ENCODE results near the gene SOCS7.
"Not testable (repeated sequence)": the region's sequence is repeated elsewhere in the genome, so short reads cannot be mapped to it uniquely, and the experiment has no call there.

SOCS7 gene

DNA sequence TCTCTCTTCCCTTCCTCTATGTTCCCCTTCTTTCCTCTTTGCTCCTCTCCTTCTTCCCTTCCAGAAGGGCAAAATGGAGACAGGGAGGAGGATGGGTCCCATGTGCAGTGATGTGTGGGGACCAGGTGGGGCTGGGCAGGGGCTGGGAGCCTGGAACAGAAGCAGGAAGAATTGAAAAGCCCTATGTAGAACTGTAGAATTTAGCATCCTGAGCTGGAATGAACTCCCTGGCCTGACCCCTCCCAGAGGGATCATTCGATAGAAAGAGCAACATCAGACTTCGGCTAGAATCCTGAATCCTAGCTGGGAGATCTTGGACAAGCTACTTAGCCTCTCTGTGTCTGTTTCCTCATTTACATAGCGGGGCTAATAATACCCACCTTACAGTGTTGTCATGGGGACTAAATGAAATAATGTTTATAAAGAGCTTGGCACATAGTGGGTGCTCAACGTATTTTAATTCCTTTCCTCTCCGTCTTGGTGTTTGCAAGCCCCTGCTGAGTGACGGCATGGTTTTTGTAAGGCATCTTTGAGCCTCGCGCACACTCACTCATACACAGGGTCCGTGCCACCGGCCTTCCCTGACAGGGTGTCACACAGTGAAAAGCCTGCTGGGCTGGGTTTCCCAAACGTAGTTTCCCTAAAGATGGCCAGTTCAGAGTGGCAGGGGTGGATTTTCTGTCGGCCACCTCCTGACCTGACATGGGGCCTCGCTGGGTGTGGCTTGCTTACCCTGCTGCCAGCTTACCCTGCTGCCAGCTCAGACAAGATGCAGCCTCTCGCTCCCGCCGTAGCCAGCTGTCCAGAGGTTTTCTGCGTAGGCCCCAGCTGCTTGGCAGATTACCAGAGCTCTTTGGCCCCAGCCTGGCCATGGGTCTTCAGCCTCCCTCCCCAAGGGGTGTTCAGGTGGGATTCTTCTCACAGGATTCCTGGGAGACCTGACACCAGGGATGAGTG lies 70.5 kb downstream of the SOCS7 start:
- no peak for DNase-seq

GRCh38 chr17:38424297-38424972 lies 72.8 kb downstream of the SOCS7 start:
- no peak for DNase-seq

- DNase-seq, result no peak
Observed at GRCh38 chr17:38425031-38425430, 73.4 kb downstream of the SOCS7 start.

- DNase-seq, result no peak
Observed at GRCh38 chr17:38425744-38426143, 74.1 kb downstream of the SOCS7 start.

DNA sequence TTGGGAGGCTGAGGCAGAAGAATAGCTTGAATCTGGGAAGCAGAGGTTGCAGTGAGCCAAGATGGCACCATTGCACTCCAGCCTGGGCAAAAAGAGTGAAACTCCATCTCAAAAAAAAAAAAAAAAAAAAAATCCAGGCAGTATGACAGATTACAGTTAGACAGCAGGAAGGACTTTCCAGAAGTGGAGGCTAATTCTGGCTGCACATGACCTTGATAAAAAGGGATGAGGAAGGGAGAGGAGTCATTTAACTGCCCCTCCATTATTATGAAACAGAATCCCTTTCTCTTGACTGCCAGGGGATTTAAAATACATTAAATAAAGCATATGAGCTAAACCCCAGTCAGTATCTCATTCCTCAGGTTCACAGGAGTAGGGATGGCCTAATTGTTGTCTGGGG lies 74.8 kb downstream of the SOCS7 start:
- no peak for DNase-seq

- no peak for DNase-seq
Observed at GRCh38 chr17:38427160-38427949, 75.7 kb downstream of the SOCS7 start.

DNA sequence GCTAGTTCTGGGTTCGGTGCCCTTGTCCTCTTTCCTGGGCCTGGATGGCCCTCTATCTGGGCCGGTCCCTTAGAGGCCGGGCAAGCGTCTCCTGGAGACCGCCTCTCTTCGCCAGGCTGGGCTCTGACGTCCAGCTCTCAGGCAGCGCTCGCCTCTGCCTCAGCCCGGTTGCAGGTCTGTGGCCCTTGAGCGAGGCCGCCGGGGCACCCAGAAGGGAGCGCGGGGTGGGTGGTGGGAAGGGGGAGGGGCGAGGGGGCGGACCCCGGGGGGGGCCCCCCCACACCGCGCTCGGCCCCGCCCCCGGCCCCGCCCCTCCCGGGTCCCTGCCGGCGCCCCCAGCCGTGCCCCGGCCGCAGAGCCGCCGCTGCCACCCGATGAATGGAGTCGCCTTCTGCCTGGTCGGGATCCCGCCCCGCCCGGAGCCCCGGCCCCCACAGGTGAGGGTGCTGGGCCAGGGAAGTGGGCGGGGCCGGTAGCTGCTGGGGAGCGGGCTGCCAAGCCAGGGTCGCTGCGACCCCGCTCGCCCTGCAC lies 76.5 kb downstream of the SOCS7 start, which contains the start of gene ARHGAP23:
Gene ARHGAP23 (plus strand): TSS at position 353 of the 531 bp plus-strand sequence. CDS start 22 bp downstream, at position 375.
- DNase-seq, result peak; percentile 63

- peak; percentile 81 for DNase-seq
Observed at GRCh38 chr17:38428643-38429371, 77.2 kb downstream of the SOCS7 start.

DNA sequence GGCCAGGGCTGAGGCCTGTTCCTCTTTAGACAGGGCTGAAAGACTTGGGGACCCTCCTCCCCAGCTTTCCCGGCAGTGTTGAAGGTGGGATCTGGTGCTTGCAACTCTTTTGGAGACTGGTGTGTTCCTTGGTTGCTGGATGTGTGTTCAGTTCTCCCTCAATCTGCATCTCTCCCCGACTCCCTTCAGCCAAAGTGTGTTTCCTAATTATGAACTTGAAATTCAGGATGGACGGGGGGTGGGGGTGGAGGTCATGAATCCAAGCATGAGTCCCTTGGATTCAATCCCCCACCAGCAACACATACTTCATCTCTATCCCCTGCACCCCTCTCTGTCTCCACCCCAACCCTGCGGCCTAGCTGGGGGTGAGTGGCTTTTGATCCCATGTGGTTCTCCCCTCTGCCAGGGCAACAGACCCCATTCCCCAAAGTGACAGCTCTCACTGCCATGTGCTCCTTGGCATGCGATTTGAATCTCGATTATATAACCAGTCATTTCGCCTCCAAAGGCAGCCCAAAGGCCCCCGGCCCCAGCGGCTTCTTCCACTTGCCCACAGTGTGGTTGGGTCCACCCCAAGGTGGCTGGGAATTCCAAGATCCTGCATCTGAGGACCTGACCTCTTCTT lies 77.9 kb downstream of the SOCS7 start:
- DNase-seq, result no peak

DNA sequence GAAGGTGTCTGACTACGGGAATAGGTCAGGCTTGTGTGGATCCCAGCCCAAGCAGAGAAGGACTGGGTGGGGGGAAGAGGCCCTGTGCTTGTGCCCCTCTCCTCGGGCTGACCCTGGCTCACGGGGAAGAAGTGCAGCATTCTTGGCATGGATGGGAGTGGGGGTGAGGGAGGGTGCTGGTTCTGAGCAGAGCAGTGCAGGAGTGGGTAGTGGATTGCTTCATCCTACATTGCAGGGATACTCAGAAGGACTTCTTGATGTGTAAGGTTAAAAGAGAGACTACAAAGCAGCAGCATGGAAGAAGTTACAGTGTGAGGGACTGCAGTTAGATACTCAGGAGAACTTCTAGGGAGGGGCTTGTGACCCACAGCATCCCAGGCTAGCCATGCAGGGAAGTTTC lies 78.7 kb downstream of the SOCS7 start:
- no peak for DNase-seq

- DNase-seq, result no peak
Observed at GRCh38 chr17:38430822-38431221, 79.2 kb downstream of the SOCS7 start.

- no peak for DNase-seq
Observed at GRCh38 chr17:38431346-38432145, 79.9 kb downstream of the SOCS7 start.

GRCh38 chr17:38434178-38434665 lies 82.6 kb downstream of the SOCS7 start:
- no peak for DNase-seq

- DNase-seq, result no peak
Observed at GRCh38 chr17:38435795-38436194, 84.2 kb downstream of the SOCS7 start.

GRCh38 chr17:38436386-38436785 lies 84.7 kb downstream of the SOCS7 start:
- no peak for DNase-seq

DNA sequence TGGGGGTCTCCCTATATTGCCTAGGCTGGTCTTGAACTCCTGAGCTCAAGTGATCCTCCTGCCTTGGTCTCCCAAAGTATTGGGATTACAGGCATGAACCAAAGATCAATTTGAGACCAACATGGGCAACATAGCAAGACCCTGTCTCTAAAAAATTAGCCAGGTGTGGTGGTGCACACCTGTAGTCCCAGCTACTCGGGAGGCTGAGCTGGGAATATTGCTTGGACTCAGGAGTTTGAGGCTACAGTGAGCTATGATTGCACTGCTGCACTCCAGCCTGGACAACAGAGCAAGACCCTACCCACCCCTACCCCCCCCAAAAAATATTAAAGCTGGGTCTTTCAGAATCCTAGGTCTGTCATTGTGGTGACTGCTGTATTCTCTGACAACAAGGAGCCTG lies 85.7 kb downstream of the SOCS7 start:
- not testable (repeated sequence) for DNase-seq

- DNase-seq, result no peak
Observed at GRCh38 chr17:38439436-38439835, 87.8 kb downstream of the SOCS7 start.

DNA sequence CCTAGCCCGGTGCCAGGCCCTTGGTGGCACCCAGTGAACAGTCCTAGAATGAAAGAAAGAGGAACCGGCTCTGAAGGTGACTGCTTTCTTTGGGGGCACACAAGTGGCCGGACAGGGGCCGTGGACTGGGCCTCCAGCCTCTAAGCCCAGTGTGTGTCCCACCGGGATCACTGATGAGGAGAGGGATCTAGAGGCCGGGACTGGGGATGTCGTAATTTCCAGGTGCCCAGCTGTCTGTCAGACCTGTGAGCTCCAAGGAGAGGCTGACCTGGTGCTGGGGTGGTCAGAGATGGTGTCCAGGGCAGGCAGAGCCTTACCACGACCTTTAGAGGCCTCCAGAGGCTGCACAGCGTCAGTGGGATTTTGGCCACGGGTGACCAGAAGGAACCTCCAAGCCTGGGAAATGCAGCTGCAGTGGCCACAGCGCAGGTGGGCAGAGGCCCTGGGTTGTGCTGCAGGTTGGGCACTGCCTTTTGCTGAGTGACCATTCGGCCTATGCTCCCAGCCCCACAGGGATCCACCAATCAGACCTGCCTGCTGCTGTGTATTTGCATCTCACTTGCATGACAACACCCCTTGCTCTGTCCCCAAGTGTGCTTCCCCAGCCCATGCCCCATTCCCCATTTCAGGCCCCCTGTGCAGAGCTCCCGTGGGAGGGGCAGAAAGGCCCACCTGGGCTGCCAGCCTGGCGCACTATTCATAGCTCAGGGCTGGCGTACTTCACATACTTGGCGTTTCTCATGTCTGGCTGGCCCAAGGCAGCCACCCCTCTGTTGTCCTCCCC lies 89.2 kb downstream of the SOCS7 start:
- no peak for DNase-seq

DNA sequence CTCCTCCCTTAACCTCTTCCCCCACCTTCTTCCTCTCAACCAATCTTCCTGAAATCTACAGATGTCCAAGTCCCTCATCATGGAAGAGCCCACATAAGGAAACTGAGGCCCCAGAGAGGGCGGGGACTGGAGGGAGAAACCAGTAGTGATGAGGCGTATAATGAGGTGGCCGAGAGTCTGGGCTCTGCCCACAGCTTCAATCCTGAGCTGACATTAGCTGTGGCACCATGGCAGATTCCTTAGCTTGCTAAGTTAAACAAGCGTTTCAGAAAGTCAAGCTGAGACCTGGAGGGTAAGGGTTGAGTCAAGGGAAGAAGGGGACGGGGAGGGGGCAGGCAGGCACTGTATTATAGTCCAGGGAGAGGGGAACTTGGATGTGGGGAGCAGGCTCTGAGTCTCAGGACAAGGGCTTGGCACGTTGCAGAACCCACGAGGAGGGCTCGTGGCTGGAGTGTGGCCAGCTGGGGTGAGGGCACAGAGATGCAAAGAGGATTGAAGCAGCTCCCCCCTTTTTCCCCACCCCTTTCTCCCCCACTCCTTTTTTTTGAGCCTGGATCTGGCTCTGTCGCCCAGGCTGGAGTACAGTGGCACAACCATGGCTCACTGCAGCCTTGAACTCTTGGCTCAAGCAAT lies 89.9 kb downstream of the SOCS7 start:
- DNase-seq, result no peak

All from femur (tissue), 1 donor.